ENCODE measurements around the gene ABHD8.

ABHD8 gene

DNA sequence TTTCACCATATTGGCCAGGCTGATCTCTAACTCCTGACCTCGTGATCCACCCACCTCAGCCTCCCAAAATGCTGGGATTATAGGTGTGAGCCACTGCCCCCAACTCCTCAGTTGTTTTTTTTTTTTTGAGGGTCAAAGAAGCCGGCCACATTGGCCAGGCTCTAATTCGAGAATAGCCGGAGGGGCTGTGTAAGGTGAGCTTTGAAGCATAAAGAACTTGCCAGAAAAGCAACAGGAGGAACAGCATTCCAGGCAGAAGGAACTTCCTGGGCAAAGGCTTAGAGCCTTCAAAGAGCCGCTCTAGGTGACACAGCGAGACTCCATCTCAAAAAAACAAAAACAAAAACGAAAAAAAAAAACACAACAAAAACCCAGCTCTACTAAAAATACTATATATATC lies 37.2 kb downstream of the ABHD8 start:
- DNase-seq (ENCODE audit: low read depth in 3 of 3): no peak

DNA sequence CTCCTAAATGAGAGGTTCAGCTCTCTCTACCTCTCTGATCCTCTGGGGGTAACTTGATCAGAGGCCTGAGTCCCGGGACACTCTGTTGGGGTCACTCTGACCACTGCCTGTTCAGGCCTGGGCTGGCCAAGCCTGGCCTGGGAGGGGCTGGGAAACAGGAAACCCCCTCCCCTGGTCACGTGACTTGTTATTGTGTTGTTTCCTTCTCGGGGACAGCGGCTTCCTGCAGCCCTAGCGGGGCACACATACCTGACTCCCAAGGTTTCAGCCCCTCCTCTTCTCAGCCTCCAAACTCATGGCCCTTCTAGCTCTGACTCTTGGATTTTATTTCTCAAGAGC lies 38.6 kb downstream of the ABHD8 start, which contains the start of gene USHBP1:
TSS of gene USHBP1 (minus strand) at position 105 of the 339 bp plus-strand sequence. CDS start 446 bp downstream, outside the sequence.
- no peak for DNase-seq (ENCODE audit: low read depth in 3 of 3)

DNA sequence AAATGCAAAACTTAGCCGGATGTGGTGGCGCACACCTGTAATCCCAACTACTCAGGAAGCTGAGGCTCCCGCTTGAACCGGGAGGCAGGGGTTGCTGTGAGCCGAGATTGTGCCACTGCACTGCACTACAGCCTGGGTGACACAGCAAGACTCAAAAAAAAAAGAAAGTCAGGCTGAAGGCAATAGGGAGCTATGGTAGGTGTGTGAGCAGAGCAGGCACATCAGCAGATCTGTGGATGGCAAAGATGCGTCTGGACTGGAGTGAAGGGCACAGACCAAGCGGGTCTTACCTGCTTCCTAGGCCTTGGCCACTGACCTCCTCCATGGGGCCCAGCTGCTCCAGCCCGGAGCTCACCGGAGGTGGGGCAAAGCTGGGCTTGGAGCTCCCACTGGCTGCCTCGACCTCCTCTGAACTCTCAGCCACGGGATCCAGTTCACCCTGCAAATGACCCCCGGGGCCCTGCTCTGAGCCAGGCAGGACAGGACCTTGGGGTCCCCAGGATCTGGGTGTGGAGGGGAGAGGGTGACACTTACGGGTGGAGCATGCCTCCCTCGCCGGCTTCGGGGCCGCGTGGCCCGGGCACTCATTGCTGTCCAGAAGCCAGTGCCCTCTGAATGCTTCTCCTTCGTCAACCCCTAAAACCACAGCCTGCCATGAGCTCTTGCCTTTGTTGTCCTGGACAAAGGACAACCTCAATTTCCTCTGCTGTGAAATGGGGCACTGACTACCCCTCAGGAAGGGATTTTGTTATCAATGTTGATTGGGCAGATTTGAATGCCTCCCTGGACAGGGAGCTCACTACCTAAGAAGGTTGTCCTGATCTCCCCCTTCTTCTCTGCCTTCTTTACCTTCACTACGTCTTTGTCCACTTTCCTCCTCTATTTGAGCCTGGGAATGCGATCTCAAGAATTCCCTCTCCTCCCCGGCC lies 39.2 kb downstream of the ABHD8 start:
- no peak for DNase-seq (ENCODE audit: low read depth in 3 of 3)

DNA sequence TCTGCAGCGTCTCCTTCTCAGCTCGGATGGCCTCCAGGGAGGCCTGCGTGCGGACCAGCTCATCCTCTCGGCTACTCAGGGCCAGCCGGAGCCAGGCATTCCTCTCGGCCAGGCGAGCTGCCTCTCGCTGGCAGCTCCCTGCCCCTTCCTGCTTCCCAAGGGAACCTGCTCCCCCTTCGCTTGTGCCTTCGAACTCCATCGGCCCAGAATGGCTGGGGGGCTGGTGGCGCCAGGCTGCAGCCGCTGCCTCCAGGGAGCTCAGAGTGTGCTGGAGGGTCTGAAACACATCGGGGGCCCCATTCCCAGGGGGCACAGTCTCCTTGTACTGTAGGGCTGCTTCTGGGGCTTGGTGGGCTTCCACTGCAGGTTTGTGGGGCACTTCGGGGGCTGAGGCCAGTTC lies 40.7 kb downstream of the ABHD8 start:
- no peak for DNase-seq (ENCODE audit: low read depth in 3 of 3)

DNA sequence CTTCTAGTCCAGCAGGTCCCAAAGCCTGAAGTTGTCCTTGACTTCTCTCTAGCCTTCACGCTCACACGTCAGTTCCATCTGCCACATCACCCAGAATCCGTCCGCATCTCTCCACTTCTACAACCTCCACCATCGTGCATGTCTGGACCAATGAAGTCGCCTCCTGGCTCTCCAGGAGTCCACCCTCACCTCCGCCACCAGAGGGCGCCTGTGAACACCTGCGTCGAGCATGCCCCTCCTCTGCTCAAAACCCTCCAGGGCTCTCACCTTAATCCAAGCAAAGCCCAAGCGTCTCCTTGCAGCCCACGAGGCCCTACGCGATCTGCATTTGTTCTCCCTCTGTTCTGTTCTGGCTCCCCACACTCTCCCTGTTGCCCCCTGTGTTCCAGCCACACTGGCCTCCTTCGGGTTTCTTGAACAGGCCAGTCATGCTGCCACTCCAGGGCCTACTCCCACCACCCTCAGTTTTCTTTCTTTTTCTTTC lies 42.3 kb downstream of the ABHD8 start:
- peak; percentile 72 to 85 (median 85) for DNase-seq (ENCODE audit: low read depth in 3 of 3)

DNA sequence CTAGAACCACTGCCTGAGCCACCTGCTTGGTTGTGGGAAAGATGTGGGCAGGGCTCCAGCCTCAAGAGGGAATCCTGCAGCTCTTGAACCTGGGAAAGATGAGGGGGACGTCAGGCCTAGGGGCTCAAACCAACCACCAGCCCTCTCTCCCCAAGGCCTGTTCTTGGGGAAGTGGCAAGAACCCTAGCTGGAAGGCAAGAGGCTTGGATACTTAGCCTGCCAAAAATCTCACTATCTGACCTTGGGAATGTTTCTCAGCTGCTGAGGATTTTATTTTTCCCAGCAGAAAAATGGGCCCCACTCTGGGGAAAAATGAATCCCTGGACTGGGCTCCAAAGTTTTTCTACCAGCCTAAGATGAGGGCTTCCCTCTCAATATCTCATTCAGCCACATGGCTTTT lies 43.3 kb downstream of the ABHD8 start:
- DNase-seq (ENCODE audit: low read depth in 3 of 3): no peak

DNA sequence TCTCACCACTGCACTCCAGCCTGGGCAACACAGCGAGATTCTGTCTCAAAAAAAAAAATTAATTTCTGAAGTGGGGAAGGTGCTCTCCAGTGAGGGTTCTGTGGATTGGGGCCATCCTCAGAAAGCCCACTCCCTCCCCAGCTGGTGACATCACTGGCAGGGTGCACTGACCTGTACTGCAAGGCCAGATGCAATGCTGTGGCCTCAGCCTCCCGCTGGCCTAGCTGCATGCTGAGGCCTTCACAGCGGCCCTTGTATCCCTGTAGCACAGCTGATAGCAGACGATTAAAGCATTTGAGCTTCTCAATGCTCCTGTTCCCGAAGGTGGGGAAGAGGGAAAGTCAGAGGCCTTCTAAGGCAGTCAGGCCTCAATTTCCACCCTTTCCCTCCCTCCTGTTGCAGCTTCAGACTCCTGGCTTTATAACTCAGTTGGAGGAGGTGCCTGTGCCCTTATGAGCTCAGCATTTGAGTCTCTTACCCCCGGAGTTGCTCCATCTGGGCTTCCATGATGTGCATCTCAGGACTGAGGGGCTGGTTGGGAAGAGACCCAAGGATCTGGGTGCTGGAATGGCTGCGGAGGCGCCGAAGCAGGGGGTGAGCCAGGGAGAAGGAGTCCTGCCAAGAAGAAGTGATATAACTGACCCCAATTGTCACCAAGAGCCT lies 44.0 kb downstream of the ABHD8 start:
- no peak for DNase-seq (ENCODE audit: low read depth in 3 of 3)

DNA sequence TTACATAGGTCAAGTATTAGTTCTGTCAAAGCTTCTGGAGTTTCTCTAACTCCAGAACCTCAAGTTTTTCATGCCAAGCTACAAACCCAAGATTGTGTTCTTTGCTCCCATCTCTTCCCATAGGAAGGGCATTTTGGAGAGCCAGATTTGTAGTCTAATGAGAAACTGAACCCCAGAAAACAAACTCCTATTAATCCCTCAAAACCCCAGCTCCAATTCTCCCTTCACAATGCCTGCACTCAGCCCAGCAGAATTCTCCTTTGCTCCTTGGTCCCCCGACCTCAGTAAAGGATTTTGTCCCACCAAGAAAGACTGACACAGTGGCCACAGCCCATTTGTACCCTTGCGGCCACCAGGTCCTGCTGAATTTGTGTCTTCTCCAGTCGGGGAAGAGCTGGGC lies 47.1 kb downstream of the ABHD8 start:
- DNase-seq (ENCODE audit: low read depth in 3 of 3): no peak

DNA sequence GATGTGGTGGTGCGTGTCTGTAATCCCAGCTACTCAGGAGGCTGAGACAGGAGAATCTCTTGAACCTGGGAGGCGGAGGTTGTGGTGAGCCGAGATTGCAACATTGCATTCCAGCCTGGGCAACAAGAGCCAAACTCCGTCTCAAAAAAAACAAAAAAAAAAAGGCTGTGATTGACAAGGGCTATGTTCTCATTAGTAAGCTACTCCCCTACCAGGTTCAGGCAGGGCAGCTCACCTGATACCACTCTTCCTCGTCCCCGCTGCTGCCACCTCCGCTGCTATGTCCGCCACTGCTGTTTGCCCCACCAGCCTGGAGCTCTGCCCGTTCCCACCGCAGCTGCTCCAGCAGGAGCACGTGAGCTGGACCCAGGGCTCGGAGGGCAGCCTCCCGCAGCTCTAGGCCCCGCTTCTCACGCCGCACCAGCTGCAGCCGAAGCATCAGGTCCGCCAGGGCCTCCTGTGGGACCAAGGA lies 48.0 kb downstream of the ABHD8 start:
- no peak for DNase-seq (ENCODE audit: low read depth in 3 of 3)

DNA sequence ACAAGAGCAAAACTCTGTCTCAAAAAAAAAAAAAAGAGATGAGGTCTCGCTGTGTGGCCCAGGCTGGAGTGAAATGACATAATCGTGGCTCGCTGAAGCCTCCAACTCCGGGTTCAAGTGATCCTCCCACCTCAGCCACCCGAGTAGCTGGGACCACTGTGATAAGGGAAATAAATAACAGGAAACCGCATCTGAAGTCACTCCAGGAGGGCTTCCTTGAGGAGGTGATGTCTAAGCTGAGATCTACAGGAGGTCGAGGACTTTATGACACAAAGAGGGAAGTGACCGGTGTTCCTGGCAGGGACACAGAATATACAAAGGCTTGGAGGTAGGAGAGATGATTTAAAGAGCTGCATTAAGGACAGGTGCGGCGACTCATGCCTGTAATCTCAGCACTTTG lies 48.6 kb downstream of the ABHD8 start:
- no peak for DNase-seq (ENCODE audit: low read depth in 3 of 3)

DNA sequence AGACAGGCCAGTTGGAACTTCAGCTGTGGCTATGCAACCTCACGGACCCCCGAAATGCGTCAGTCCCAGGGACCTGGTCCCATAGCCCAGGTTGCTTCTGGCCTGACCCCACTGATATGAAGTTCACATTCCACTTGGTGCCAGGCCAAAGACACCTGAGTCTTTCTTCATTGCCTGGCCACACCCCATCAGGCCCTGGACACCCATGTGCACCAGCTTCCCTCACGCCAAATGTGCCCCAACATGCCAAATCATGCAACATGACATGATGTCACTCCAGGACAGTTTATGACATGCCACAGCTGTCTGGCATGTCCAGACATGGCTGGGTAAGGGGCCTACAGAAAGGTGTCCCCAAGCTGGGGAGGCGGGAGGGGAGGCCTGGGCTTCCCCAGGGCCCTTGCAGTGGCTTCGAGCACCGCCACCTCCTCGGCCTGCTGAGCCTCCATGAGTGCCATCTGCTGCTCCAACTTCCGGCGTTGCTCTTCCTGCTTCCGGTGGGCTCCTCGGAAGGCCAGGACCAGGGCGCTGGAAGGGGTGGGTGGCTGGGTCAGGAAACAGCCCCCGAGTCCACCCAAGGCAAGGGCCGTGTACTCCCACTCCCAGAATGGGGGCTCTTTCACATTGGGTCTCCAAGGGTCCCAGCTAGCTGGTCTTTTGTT lies 53.2 kb downstream of the ABHD8 start:
- no peak for DNase-seq (ENCODE audit: low read depth in 3 of 3)

DNA sequence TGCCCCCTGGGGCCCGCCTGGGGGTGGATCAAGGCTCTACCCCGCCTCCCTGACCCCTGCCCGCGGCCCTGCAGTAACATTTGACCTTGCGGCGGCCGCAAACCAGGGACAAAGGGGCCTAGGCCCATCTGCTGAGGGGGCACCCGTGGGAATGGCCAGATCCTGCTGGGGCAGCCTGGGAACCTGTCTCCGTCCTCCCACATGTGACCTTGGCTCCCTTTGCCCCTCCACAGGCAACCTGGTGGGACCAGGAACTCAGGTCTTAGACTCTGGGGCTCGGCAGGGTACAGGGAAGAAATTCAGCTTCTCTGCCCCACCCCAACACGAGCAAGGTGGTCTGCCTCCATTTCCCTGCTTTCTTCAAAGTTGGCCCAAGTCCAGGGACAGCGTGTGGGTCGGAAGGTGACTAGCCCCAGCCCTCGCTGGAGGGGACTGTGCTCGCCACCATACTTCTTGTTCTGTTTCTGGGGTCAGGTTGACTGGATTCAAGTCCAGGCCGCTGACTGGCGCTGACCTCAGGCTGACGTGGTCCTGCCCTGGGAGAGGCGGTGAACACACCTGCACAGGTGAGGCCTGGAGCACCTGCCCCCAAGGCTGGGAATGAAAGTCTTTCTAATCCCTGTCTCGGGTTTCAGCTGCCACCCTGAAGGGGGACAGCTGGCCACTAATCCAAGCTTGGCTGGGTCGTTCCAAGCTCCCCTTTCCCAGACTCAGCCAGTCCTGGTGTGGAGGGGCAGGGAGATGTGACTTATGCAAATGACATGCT lies 55.0 kb downstream of the ABHD8 start:
- no peak for DNase-seq (ENCODE audit: low read depth in 3 of 3)

DNA sequence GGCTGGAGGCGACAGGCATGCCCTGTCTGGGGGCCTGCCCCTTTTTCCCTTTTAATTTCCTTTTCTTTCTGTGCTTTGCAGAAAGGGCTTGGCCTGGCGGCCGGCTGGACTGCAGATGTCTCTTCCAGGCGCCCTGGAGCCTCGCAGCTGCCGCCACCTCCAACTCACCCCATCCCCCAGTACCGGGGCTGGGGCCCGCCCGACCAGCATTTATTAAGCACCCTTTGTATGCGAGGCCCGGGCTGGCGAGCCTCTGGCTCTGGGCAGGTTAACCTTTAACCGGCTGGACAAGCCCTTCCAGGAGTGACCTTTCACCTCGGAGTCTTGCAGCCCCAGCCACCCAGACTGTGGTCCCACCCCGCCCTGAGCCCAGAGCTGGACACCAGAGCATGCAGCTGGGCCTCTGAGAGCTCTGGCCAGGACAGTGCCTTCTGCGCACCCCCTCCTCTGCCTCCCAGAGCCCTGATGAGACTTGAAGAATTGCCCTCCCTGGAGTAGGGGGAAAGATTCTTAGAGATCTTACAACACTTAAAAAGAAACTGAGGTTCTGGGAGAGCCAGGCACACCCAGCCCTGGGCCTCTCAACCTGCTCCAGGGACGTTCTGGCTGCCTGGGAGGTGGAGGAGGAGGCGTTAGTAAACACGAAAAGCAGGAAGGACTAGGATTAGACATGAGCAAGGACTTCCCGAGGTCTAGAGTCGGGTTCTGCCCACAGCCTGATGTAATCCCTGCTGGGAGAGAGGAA lies 56.4 kb downstream of the ABHD8 start:
- DNase-seq (ENCODE audit: low read depth in 3 of 3): no peak

DNA sequence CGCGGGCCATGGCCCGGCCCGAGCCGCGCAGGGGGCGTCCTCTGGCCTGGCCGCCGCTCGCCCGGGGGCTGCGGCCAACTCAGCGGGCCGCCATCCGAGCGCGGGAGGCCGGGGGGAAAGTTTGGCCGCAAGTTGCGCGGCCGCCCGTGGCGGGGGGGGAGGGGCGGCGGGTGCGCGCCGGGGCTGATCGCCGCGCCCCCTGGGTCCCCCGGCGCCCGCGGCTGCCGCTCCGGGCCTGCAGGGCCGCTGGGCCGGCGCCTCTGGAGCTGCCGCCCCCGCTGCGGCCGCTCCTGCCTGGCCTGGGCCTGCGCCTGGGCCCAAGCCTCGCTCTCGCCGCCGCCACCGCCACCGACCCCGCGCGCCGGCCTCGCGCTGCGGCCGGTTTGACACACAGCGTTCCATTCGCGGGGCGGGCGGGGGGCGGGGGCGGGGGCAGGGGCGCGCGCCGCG lies 57.7 kb downstream of the ABHD8 start, which contains the start of gene NR2F6:
TSS of gene NR2F6 (minus strand) at position 385 of the 450 bp plus-strand sequence. CDS start 699 bp downstream, outside the sequence.
- no peak for DNase-seq (ENCODE audit: low read depth in 3 of 3)

DNA sequence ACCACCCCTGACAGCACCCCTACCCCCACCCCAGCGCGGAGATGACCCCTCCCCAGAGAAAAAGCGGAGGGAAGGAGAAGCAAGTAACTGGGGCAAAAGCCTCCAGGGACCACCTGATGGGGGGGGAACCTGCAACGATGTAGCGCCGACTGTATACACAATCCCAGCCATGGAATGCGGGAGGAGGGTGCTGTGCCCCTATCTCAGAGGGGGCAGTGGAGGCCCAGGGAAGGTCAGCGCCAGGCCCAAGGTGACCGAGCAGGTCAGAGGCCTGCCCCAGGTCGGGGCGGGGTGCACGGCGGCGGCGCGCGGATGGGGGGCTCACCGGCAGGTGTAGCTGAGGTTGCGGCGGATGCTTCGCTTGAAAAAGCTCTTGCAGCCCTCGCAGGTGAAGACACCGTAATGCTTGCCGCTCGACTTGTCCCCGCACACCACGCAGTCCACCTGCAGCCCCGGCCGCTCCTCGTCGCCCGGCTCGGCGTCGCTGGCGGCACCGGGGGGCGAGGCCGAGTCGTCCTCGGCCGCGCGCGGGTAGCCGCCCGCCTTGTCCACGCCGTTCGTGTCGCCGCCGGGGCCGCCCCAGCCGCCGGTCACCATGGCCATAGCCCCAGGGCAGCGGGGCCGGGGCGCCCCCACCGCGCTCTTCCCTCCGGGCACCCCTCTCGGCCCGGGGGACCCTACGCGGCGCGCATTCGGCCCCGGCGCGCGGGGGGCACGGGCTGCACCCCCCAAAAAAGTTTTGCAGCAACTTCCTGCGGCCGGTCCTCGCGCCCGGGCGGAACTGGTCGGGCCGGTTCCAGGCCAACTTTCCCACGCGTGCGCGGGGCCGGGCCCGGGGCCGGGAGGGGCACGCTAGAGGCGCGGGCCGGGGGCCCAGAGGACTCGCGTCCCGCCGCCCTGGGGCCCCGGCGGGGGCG lies 58.3 kb downstream of the ABHD8 start:
- no peak for DNase-seq (ENCODE audit: low read depth in 3 of 3)

DNA sequence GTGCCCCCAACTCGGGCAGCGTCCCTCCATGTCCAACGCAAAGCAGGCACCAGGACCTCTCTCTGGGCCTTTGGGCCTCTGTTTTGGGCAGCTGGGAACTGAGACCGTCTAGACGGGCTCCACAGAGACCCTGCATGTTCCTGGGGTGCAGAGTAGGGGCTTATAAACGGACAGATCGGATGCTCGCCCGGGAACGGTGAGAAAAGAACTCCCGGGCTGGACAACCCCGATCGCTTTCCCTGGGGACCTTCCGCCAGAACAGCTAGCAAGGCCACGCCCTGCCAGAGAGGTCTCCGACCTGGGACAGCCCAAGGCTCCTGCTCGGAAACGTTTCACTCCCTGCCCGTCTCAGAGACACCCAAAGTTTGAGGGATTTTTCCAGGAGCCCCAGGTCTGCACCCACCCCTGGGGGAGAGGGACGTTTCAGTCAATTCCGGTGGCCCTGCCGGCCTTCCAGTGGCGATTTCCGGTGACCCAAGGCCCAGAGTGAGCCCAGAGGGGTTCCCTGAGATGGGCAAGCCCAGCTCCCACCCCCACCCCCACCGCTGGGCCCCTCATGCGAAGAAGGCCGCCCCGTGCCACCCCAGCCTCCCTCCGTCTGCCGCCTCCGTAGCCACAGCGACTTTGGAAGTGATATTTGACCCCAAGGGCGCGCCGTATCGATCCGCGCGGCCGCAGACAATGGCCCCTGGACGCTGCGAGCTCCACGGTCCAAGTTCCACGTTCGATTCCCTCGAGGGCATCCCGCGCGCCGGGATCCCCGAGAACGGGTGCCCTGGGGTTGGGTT lies 59.2 kb downstream of the ABHD8 start:
- no peak for DNase-seq (ENCODE audit: low read depth in 3 of 3)

DNA sequence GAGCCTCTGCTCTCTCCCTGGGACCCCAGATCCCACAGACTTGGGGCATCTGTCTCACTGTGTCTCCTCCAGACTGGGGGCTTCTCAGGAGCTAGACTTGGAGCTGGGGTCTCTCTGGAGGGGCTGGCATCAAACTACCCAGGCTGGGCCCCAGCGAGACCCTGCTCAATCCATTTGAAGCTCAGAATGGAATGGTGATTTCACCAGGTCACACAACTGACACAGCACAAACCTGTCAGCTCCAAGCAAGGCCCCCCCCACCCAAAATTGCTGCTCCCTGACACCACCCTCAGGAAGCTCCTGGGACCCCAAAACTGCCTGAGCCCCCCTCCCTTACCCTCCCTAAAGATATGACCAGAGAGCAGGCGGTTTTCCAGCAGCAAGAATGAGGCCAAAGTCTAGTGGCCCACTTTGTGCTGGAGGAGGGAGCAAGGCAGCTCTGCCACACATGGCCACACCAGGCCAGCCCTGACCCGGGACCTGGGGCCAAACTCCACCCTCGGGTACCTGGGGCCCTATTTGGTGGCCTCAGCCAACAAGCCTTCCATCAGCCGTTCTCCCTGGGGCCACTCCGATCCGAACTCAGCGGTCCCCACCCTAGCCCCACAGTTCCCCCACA lies 59.9 kb downstream of the ABHD8 start:
- no peak for DNase-seq (ENCODE audit: low read depth in 3 of 3)

All from stimulated activated CD4-positive, alpha-beta T cell treated with anti-CD3 and anti-CD28 coated beads, TNF-alpha, amount 100 ng/mL, for 4 hours (primary cell).